G401 (cell line): ENCODE measurements around the gene PPARGC1A. TPM values are rescaled to one million over a fixed set of nuclear protein-coding genes. Genes with fewer than 3 reads are reported as not detected.

Experiments
- DNase-seq: peaks from one replicate; pipeline ENCODE4 v3.0.0-alpha.2; 2015; ENCODE audit warnings: low spot score
- in situ Hi-C: cut with HindIII; loops from 2 replicates; pipeline ENCODE4 v1.10.0; 2016; ENCODE audit warnings: low sequenced_read_pairs, mixed read lengths
- total RNA-seq: library from RNA; depleted of rRNA; stranded (reverse); fragments of >200 nt; shearing (Covaris generic); gene quantifications from 2 replicates; pipeline ENCODE4 v1.2.3, GENCODE V29; 2014

The PPARGC1A gene
- total RNA-seq, 1 experiment from 2014 or later: not detected

GRCh38 chr4:23855912-23856605, 33.8 kb downstream of the PPARGC1A start:
- DNase-seq: no peak
- in situ Hi-C loops: no loop called here

- in situ Hi-C loops: no loop called here
- no peak for DNase-seq
Observed at GRCh38 chr4:23853986-23854660, 35.7 kb downstream of the PPARGC1A start.

- in situ Hi-C loops: no loop called here
- DNase-seq: no peak
Observed at GRCh38 chr4:23851464-23851863, 38.4 kb downstream of the PPARGC1A start.

GRCh38 chr4:23847158-23847557, 42.7 kb downstream of the PPARGC1A start:
- no peak for DNase-seq
- in situ Hi-C loops: no loop called here

GRCh38 chr4:23844961-23845360, 44.9 kb downstream of the PPARGC1A start:
- in situ Hi-C loops: no loop called here
- no peak for DNase-seq

- in situ Hi-C loops: no loop called here
- DNase-seq: no peak
Observed at GRCh38 chr4:23839279-23839678, 50.6 kb downstream of the PPARGC1A start.

- no peak for DNase-seq
- in situ Hi-C loops: no loop called here
Observed at GRCh38 chr4:23838607-23839006, 51.2 kb downstream of the PPARGC1A start.

- in situ Hi-C loops: no loop called here
Observed at GRCh38 chr4:23838131-23838530, 51.7 kb downstream of the PPARGC1A start.

GRCh38 chr4:23837371-23837770, 52.5 kb downstream of the PPARGC1A start:
- no peak for DNase-seq
- in situ Hi-C loops: no loop called here

More at GRCh38 chr4:23838131-23838530, 51.7 kb downstream of the PPARGC1A start:
- DNase-seq: no peak

- no peak for DNase-seq
- in situ Hi-C loops: no loop called here
Observed at GRCh38 chr4:23835774-23836478, 53.9 kb downstream of the PPARGC1A start.

GRCh38 chr4:23828779-23829178, 61.1 kb downstream of the PPARGC1A start:
- in situ Hi-C loops: no loop called here
- DNase-seq: no peak

GRCh38 chr4:23828020-23828715, 61.7 kb downstream of the PPARGC1A start:
- DNase-seq: no peak
- in situ Hi-C loops: no loop called here

GRCh38 chr4:23822181-23822580, 67.7 kb downstream of the PPARGC1A start:
- in situ Hi-C loops: no loop called here

GRCh38 chr4:23819041-23819511, 70.8 kb downstream of the PPARGC1A start:
- in situ Hi-C loops: no loop called here

More at GRCh38 chr4:23822181-23822580, 67.7 kb downstream of the PPARGC1A start:
- no peak for DNase-seq

GRCh38 chr4:23818097-23818885, 71.6 kb downstream of the PPARGC1A start:
- in situ Hi-C loops: no loop called here
- no peak for DNase-seq

More at GRCh38 chr4:23819041-23819511, 70.8 kb downstream of the PPARGC1A start:
- no peak for DNase-seq

GRCh38 chr4:23814996-23815660, 74.7 kb downstream of the PPARGC1A start:
- in situ Hi-C loops: no loop called here
- DNase-seq: no peak

GRCh38 chr4:23814587-23814986, 75.3 kb downstream of the PPARGC1A start:
- no peak for DNase-seq
- in situ Hi-C loops: no loop called here

- DNase-seq: no peak
- in situ Hi-C loops: no loop called here
Observed at GRCh38 chr4:23811161-23811560, 78.7 kb downstream of the PPARGC1A start.
